NCI-H1694 treated with DMSO at 0.1 percent for 48 hours (cell line): ENCODE measurements around the gene DMRT3.

Source experiments
- DNase-seq: peaks from one replicate; lab custom pipeline; 2025; lab: John Stamatoyannopoulos, UW

Gene DMRT3

GRCh38 chr9:970151-970996 is 6.1 kb upstream of the DMRT3 start:
- no peak for DNase-seq

GRCh38 chr9:971901-972500 is 4.5 kb upstream of the DMRT3 start:
- DNase-seq = no peak

- no peak for DNase-seq
Measured at GRCh38 chr9:972501-973294, 3.8 kb upstream of the DMRT3 start.

- DNase-seq = no peak
Measured at GRCh38 chr9:973295-973834, 3.1 kb upstream of the DMRT3 start.

GRCh38 chr9:974031-974995 is 2.1 kb upstream of the DMRT3 start:
- no peak for DNase-seq

- no peak for DNase-seq
Measured at GRCh38 chr9:974996-975739, 1.3 kb upstream of the DMRT3 start.

- DNase-seq = no peak
Measured at GRCh38 chr9:975740-976257, 656 bp upstream of the DMRT3 start.

GRCh38 chr9:976943-977837 is 735 bp downstream of the DMRT3 start:
- DNase-seq = peak; percentile 9

- DNase-seq = no peak
Measured at GRCh38 chr9:977838-978830, 1.7 kb downstream of the DMRT3 start.

- DNase-seq = no peak
Measured at GRCh38 chr9:979983-980382, 3.5 kb downstream of the DMRT3 start.

GRCh38 chr9:980640-981039 is 4.2 kb downstream of the DMRT3 start:
- no peak for DNase-seq

GRCh38 chr9:981491-981898 is 5.0 kb downstream of the DMRT3 start:
- no peak for DNase-seq

- no peak for DNase-seq
Measured at GRCh38 chr9:982394-983230, 6.2 kb downstream of the DMRT3 start.

GRCh38 chr9:994005-994404 is 17.6 kb downstream of the DMRT3 start:
- DNase-seq = no peak

GRCh38 chr9:995192-995591 is 18.7 kb downstream of the DMRT3 start:
- no peak for DNase-seq

- DNase-seq = no peak
Measured at GRCh38 chr9:995781-996180, 19.3 kb downstream of the DMRT3 start.
